Panc1 (cell line): ENCODE data around the gene FKBP4.

Experiments
- POLR2AphosphoS5 ChIP-seq: IDR thresholded peaks from 2 replicates; pipeline ENCODE4 v1.6.1; 2012; ENCODE audit warnings: mild to moderate bottlenecking, low read depth, low read length, moderate library complexity
- REST ChIP-seq, 2 experiments: IDR thresholded peaks; 2 replicates each; pipeline ENCODE4 v1.6.1; 2011 to 2012; ENCODE audit warnings: low read depth in 2 of 2, control low read depth in 1 of 2, low read length in 1 of 2, mild to moderate bottlenecking in 1 of 2, moderate library complexity in 1 of 2; ENCODE audit not compliant: insufficient read depth in 1 of 2
- SIN3A ChIP-seq: IDR thresholded peaks from 2 replicates; pipeline ENCODE4 v1.6.1; 2012; ENCODE audit warnings: low read depth, mild to moderate bottlenecking, low read length, moderate library complexity, borderline replicate concordance; ENCODE audit not compliant: insufficient read depth
- TCF7L2 ChIP-seq: IDR thresholded peaks from 2 replicates; pipeline ENCODE4 v1.6.1; 2011; ENCODE audit warnings: mild to moderate bottlenecking, low read depth, low read length, inconsistent platforms
- TF ChIP-seq, protein P1 (sequence below): fragments of 450-650 bp; IDR thresholded peaks from 2 replicates; pipeline ENCODE4 v1.5.1; 2017; ENCODE audit warnings: mild to moderate bottlenecking

GRCh38 chr12:2851931-2852330, 57.2 kb downstream of the FKBP4 start:
- TF ChIP-seq POLR2AphosphoS5 (no peak), REST (IDR thresholded peaks at IDR 0.05; ENCODE audit: insufficient read depth in 1 of 2, low read depth in 2 of 2, low read length in 1 of 2) (no peak), TCF7L2 (no peak), SIN3A (no peak)
- TF ChIP-seq, protein P1, sequence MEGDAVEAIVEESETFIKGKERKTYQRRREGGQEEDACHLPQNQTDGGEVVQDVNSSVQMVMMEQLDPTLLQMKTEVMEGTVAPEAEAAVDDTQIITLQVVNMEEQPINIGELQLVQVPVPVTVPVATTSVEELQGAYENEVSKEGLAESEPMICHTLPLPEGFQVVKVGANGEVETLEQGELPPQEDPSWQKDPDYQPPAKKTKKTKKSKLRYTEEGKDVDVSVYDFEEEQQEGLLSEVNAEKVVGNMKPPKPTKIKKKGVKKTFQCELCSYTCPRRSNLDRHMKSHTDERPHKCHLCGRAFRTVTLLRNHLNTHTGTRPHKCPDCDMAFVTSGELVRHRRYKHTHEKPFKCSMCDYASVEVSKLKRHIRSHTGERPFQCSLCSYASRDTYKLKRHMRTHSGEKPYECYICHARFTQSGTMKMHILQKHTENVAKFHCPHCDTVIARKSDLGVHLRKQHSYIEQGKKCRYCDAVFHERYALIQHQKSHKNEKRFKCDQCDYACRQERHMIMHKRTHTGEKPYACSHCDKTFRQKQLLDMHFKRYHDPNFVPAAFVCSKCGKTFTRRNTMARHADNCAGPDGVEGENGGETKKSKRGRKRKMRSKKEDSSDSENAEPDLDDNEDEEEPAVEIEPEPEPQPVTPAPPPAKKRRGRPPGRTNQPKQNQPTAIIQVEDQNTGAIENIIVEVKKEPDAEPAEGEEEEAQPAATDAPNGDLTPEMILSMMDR, result no peak
